Common myeloid progenitor, CD34-positive (primary cell): ENCODE data around the gene SLC12A3. TPM values are rescaled to one million over a fixed set of nuclear protein-coding genes. Genes with fewer than 3 reads are reported as not detected.
A peak's percentile ranks its signal among the peaks of the same experiment; 100 is the strongest.

ENCODE experiments used
- CTCF ChIA-PET: fragments of 350-600 bp; sonication (Branson Sonifier 250); formaldehyde crosslinking; loops from one replicate; lab custom pipeline; 2021; ENCODE audit warnings: antibody characterized with exemption; lab: Charles Lee
- POLR2A ChIA-PET: fragments of 350-600 bp; sonication (Branson Sonifier 250); formaldehyde crosslinking; loops from one replicate; lab custom pipeline; 2021; ENCODE audit warnings: antibody characterized with exemption; lab: Charles Lee
- DNase-seq, 3 donors: peaks; one replicate each; pipeline versions ENCODE4 v3.0.0 to v3.0.0-alpha.2; 2013
- H3K27ac ChIP-seq, 2 experiments: 1 replicate in 1 of 2; 2 replicates in 1 of 2; pipeline ENCODE4 v1.7.0; 2013; ENCODE audit warnings: inconsistent platforms in 2 of 2, low read length in 2 of 2, mild to moderate bottlenecking in 2 of 2, low read depth in 1 of 2, moderate library complexity in 1 of 2; ENCODE audit not compliant: severe bottlenecking in 2 of 2, insufficient read depth in 1 of 2, poor library complexity in 1 of 2
- H3K27me3 ChIP-seq, 5 experiments: replicated peaks in 2 of 5; 1 replicate in 3 of 5; 2 replicates in 2 of 5; pipeline versions ENCODE4 v1.6.1 to v1.7.0; 2013; ENCODE audit warnings: low read length in 4 of 5, mild to moderate bottlenecking in 2 of 5, moderate library complexity in 2 of 5, inconsistent platforms in 1 of 5; ENCODE audit not compliant: insufficient read depth in 5 of 5, control insufficient read depth in 4 of 5
- H3K36me3 ChIP-seq, 4 experiments: 1 replicate in 2 of 4; 2 replicates in 2 of 4; pipeline versions ENCODE4 v1.6.1 to v1.7.0; 2013; ENCODE audit warnings: low read length in 3 of 4, control low read depth in 1 of 4, mild to moderate bottlenecking in 1 of 4; ENCODE audit not compliant: control insufficient read depth in 4 of 4, insufficient read depth in 4 of 4
- H3K4me1 ChIP-seq, 4 experiments: 1 replicate in 3 of 4; 2 replicates in 1 of 4; pipeline versions ENCODE4 v1.6.1 to v1.7.1; 2013; ENCODE audit warnings: low read length in 3 of 4, mild to moderate bottlenecking in 3 of 4, control low read depth in 1 of 4, inconsistent platforms in 1 of 4, moderate library complexity in 1 of 4; ENCODE audit not compliant: control insufficient read depth in 4 of 4, insufficient read depth in 4 of 4; ENCODE audit errors: control extremely low read depth in 1 of 4
- H3K4me3 ChIP-seq, 7 experiments: 1 replicate in 4 of 7; 2 replicates in 3 of 7; pipeline versions ENCODE4 v1.5.1 to v1.7.0; 2013; ENCODE audit warnings: mild to moderate bottlenecking in 7 of 7, low read length in 6 of 7, moderate library complexity in 6 of 7, inconsistent platforms in 2 of 7, low read depth in 2 of 7, control low read depth in 1 of 7; ENCODE audit not compliant: insufficient read depth in 4 of 7, control insufficient read depth in 1 of 7; ENCODE audit errors: extremely low read depth in 1 of 7
- H3K9me3 ChIP-seq, 5 experiments: 1 replicate in 4 of 5; 2 replicates in 1 of 5; pipeline versions ENCODE4 v1.6.1 to v1.7.1; 2013; ENCODE audit warnings: low read length in 4 of 5, mild to moderate bottlenecking in 2 of 5, inconsistent platforms in 1 of 5, low read depth in 1 of 5, moderate library complexity in 1 of 5; ENCODE audit not compliant: control insufficient read depth in 4 of 5, insufficient read depth in 2 of 5; ENCODE audit errors: control extremely low read depth in 1 of 5
- WGBS: methylation state at CpG from one replicate; pipeline ENCODE4 v1.1.5; 2013; ENCODE audit not compliant: insufficient coverage; 5-methylcytosine and 5-hydroxymethylcytosine counted together
- polyA plus RNA-seq: library from polyadenylated mRNA; unstranded; fragments of 120-200 nt; gene quantifications from one replicate; pipeline ENCODE4 v1.2.1, GENCODE V29; 2013

SLC12A3 gene, protein sequence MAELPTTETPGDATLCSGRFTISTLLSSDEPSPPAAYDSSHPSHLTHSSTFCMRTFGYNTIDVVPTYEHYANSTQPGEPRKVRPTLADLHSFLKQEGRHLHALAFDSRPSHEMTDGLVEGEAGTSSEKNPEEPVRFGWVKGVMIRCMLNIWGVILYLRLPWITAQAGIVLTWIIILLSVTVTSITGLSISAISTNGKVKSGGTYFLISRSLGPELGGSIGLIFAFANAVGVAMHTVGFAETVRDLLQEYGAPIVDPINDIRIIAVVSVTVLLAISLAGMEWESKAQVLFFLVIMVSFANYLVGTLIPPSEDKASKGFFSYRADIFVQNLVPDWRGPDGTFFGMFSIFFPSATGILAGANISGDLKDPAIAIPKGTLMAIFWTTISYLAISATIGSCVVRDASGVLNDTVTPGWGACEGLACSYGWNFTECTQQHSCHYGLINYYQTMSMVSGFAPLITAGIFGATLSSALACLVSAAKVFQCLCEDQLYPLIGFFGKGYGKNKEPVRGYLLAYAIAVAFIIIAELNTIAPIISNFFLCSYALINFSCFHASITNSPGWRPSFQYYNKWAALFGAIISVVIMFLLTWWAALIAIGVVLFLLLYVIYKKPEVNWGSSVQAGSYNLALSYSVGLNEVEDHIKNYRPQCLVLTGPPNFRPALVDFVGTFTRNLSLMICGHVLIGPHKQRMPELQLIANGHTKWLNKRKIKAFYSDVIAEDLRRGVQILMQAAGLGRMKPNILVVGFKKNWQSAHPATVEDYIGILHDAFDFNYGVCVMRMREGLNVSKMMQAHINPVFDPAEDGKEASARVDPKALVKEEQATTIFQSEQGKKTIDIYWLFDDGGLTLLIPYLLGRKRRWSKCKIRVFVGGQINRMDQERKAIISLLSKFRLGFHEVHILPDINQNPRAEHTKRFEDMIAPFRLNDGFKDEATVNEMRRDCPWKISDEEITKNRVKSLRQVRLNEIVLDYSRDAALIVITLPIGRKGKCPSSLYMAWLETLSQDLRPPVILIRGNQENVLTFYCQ
- not detected for polyA plus RNA-seq

DNA sequence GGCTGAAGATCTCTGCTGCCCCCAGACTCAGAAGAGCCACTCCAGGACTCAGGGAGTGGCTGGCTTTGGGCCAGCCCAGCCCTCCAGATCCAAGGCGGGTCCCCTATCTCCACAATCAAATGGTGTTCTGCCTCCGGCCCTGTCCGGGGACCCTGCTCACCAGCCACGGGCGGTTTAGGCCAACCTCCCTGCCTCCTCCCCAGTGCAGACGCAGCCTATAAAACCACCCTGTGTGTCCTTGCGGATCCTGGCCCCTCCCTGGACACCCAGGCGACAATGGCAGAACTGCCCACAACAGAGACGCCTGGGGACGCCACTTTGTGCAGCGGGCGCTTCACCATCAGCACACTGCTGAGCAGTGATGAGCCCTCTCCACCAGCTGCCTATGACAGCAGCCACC is at the start of gene SLC12A3:
TSS of gene SLC12A3 (plus strand) at position 248 of the 400 bp plus-strand sequence. CDS start at position 277, 29 bp downstream.
- WGBS = 89% methylated on average over 12 of the region's 12 CpGs
- Histone ChIP-seq H3K9me3 (no peaks in the 10 kb centered on the region), H3K27ac (no peak within 1 kb of the TSS), H3K36me3 (no peaks in the 10 kb centered on the region), H3K27me3 (no peaks in the 10 kb centered on the region), H3K4me3 (no peak within 1 kb of the TSS), H3K4me1 (peaks cover 10 to 38% (median 37%) of the 10 kb centered on the region in 4 experiments)
- CTCF ChIA-PET = interaction anchor here (2.3 kb wide), 1 partner anchor 12 kb away, joined by 14 read pairs; no protein-coding TSS in a partner anchor
- POLR2A ChIA-PET = no interaction called here
- DNase-seq = no peak

DNA sequence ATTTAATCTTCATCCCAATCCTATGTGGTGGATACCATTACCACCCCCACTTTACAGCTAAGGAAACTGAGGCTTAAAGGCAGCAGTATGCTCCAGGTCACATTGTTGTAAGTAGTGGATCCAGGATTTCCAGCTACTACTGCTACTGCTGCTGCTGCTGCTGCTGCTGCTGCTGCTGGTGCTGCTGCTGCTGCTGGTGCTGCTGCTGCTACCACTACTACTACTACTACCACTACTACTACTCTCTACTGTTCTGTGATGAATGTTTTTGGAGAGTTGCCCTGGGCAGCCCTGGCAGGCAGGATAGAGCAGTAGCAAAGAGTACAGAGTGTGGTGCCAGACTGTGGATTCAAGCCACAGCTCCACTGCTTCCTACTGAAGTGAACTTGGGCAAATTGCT is 49.3 kb upstream of the SLC12A3 start:
- H3K4me1 ChIP-seq = peaks cover 0 to 6% (median 0%) of the 10 kb centered on the region in 4 experiments
- H3K9me3 ChIP-seq = no peaks in the 10 kb centered on the region
- H3K27me3 ChIP-seq = no peaks in the 10 kb centered on the region
- POLR2A ChIA-PET = no interaction called here
- peaks cover 8 to 26% (median 17%) of the 10 kb centered on the region in 4 experiments for H3K36me3 ChIP-seq
- no peak overlapping the region for H3K27ac ChIP-seq
- no peak overlapping the region for H3K4me3 ChIP-seq
- no peak for DNase-seq
- CTCF ChIA-PET = interaction anchor here (1.2 to 1.4 kb wide), 2 partner anchors 12 to 23 kb away, joined by 4 read pairs; no protein-coding TSS in a partner anchor

DNA sequence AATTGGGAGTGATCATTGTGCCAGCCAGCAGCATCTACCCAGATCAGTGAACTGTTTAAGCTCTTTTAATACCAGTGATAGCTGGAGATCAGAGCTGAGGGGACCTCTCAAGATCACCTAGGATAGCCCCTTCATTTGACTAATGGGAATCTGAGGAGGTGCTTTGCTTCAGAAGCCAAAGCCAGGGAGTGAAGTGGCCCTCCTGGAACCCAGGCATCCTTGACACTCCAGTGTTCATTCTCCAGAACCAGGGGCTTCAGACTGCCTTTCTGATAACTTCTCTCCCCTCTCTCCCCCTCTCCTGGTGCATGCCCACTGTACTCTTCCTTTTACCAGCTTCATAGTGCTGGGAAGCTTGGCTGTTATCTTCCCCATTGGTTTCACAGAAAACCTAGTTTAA is 48.0 kb upstream of the SLC12A3 start:
- ChIA-PET POLR2A (no interaction called here), CTCF (interaction anchor here (0.9 to 1.8 kb wide), 4 partner anchors 12 to 241 kb away, joined by 3 to 4 read pairs (median 3); no protein-coding TSS in a partner anchor)
- Histone ChIP-seq H3K4me3 (no peak overlapping the region), H3K27ac (no peak overlapping the region), H3K9me3 (no peaks in the 10 kb centered on the region), H3K27me3 (no peaks in the 10 kb centered on the region), H3K36me3 (peaks cover 8 to 38% (median 28%) of the 10 kb centered on the region in 4 experiments), H3K4me1 (peaks cover 0 to 6% (median 0%) of the 10 kb centered on the region in 4 experiments)
- no peak for DNase-seq

DNA sequence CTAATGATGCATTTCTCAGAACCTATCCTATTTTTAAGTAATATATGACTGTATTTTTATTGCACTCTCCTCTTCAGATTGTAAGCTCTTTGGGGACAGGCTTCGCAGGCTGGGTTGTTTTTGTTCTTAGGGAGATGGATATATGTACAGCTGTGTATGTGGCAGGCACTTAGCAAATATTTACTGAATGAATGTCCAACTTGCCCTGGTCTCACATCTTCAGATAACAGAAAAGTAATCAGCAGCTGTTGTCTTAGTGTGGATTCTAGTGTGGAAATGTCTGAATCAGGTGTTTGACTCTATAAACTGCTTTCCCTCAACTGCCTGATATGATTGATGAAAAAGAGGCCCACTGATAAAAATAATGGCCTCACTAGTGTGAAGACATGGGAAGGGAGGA is 47.1 kb upstream of the SLC12A3 start:
- POLR2A ChIA-PET = no interaction called here
- no peak overlapping the region for H3K4me3 ChIP-seq
- no CpG with 5 or more reads among the region's 1 CpG for WGBS

DNA sequence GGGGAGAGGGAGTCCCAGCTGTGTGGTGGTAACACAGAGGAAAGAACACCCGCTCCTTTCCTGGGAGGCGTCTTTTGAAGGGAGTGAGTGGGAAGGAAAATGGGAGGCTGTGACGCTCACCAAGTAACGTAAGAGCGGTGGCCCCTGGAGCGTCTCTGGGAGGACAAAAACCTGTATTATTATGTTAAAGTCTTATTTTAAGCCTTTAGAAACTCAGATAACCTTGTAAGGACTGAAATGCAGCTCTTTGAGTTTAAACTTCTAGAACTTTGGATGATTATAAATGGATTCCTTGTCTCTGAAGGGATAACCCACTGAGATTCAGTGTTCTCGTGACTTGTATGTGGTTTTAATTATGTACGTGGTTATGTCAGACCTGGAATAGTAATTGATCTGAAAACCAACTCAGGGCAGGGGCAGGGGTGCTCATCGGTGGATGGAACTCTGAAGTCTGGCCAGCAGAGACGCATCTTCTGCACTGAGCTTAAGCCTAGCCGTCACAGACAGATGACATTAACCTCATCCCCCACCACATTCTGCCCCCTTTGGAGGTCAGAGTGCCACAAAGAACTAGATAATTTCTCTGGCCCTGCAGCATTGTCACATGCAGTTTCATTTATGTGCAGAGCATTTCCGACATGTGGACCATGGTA is 41.8 kb upstream of the SLC12A3 start:
- 99% methylated on average over 11 of the region's 12 CpGs for WGBS
- POLR2A ChIA-PET = no interaction called here
- Histone ChIP-seq H3K36me3 (peaks cover 8 to 58% (median 53%) of the 10 kb centered on the region in 4 experiments), H3K27ac (no peak overlapping the region), H3K27me3 (no peaks in the 10 kb centered on the region), H3K4me1 (no peaks in the 10 kb centered on the region), H3K4me3 (no peak overlapping the region), H3K9me3 (no peaks in the 10 kb centered on the region)
- no peak for DNase-seq
- CTCF ChIA-PET = interaction anchor here (1.0 kb wide), 1 partner anchor 222 kb away, joined by 3 read pairs; no protein-coding TSS in a partner anchor

More for the DNA sequence above, 47.1 kb upstream of the SLC12A3 start:
- Histone ChIP-seq H3K27ac (no peak overlapping the region), H3K4me1 (peaks cover 0 to 1% (median 0%) of the 10 kb centered on the region in 4 experiments), H3K27me3 (no peaks in the 10 kb centered on the region), H3K36me3 (peaks cover 8 to 42% (median 33%) of the 10 kb centered on the region in 4 experiments), H3K9me3 (no peaks in the 10 kb centered on the region)
- CTCF ChIA-PET = interaction anchor here (1.0 to 1.8 kb wide), 4 partner anchors 11 to 242 kb away, joined by 3 to 4 read pairs (median 3); no protein-coding TSS in a partner anchor
- no peak for DNase-seq

DNA sequence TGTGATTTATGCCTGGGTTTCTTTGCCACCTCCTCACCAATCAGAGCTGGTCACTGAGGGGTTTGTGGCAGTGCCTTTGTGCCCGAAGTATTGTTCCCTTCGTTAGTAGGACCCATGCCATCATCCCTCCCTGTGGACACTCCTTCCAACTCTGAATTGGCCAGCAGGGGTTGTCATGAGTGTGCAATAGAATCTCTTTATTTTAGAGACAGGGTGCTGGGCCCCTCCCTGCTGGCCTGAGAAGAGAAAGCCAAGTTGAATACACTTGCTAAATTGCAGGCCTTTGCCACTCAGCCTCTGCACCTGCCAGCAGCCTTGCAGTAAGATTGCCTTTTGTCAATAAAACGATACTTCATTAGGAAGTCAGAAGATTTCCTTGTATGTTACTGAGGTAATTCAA is 40.7 kb upstream of the SLC12A3 start:
- Histone ChIP-seq H3K36me3 (peaks cover 8 to 60% (median 52%) of the 10 kb centered on the region in 4 experiments), H3K4me3 (no peak overlapping the region), H3K9me3 (no peaks in the 10 kb centered on the region), H3K4me1 (no peaks in the 10 kb centered on the region), H3K27me3 (no peaks in the 10 kb centered on the region), H3K27ac (no peak overlapping the region)
- peak in 1 of 3 donors; percentile 16 for DNase-seq
- POLR2A ChIA-PET = no interaction called here
- WGBS = no CpG with 5 or more reads among the region's 3 CpGs
- CTCF ChIA-PET = interaction anchor here (0.8 to 1.1 kb wide), 3 partner anchors 11 to 39 kb away, joined by 3 to 4 read pairs (median 3); no protein-coding TSS in a partner anchor
